ENCODE results near the gene ATAD3B.
"Not testable (repeated sequence)": the region's sequence is repeated elsewhere in the genome, so short reads cannot be mapped to it uniquely, and the experiment has no call there.

ATAD3B gene

DNA sequence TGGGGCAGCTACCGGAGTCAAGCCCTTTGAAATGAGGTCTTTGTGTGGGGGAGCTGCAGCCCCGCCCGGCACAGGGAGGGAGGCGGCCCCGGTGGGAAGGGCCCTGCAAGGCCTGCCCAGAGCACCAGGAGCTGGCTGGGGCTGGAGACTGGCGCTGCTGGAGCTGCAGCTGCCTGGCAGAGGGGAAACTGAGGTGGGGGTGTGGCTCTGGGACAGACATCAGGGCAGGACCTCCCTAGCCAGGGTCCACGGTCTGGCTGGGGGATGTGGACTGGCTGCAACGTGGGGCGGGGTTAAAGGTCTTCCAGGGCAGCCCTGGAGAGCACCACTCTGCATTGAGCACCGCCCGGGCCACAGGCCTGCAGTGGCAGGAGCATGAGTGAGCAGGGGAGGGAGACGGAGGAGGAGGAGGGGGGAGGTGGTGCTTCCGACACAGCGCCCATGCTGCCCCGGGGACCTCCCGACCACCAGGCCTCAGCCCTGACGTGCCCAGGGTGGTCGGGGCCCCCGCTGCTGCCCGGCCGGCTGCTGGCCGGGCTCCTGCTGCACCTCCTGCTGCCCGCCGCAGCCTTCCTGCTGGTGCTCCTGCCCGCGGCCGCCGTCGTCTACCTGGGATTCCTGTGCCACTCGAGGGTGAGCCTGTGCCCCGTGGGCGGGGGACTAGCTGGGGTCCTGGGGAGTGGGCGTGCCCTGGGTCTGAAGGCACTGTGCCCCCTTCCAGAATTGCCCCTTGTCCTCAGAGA is 45.6 kb upstream of the ATAD3B start:
- no peak for TF ChIP-seq CTCF (conservative IDR thresholded peaks at IDR 0.05; ENCODE audit: control insufficient read depth, insufficient read depth, low read depth, low read length)
- H3K4me3 ChIP-seq (ENCODE audit: control insufficient read depth, low read depth, low read length) = no peak overlapping the region
- no peak for DNase-seq (ENCODE audit: low read depth)

DNA sequence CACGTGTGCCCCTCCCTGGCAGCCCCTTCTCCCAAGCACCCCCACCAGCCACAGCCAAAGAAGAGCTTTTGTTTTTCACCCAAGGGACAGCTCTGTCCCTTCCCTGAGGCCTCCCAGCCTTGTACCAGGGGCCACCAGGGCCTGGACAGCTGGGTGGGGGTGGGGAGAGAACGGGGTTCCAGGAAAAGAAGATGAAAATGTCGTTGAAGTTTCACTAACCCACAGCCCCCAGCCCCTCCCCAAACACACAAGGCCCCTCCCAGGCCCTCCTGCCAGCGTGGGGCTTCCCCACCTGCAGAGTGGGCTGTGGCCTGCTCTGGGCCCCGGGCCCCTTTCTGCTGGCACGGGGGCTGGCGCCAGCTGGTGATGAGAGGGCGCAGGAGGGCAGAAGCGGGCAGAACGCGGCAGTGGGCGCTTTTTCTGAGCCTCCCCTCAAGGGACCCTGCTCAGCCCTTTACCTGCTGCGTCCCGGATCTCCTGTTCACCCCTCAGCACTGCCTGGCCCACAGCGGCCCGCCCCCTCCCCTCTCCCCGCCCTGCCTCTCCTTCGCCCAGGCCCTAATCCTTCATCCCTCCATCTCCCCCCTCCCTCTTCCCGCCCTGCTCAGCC is 45.0 kb upstream of the ATAD3B start:
- DNase-seq (ENCODE audit: low read depth) = no peak
- no peak overlapping the region for H3K4me3 ChIP-seq (ENCODE audit: control insufficient read depth, low read depth, low read length)
- TF ChIP-seq CTCF (conservative IDR thresholded peaks at IDR 0.05; ENCODE audit: control insufficient read depth, insufficient read depth, low read depth, low read length) = no peak

GRCh38 chr1:1427106-1427819 is 44.3 kb upstream of the ATAD3B start:
- TF ChIP-seq CTCF (conservative IDR thresholded peaks at IDR 0.05; ENCODE audit: control insufficient read depth, insufficient read depth, low read depth, low read length) = no peak
- H3K4me3 ChIP-seq (ENCODE audit: control insufficient read depth, low read depth, low read length) = no peak overlapping the region
- DNase-seq (ENCODE audit: low read depth) = no peak

GRCh38 chr1:1427820-1428148 is 43.8 kb upstream of the ATAD3B start:
- no peak for TF ChIP-seq CTCF (conservative IDR thresholded peaks at IDR 0.05; ENCODE audit: control insufficient read depth, insufficient read depth, low read depth, low read length)
- no peak overlapping the region for H3K4me3 ChIP-seq (ENCODE audit: control insufficient read depth, low read depth, low read length)
- no peak for DNase-seq (ENCODE audit: low read depth)

GRCh38 chr1:1428174-1428573 is 43.4 kb upstream of the ATAD3B start:
- H3K4me3 ChIP-seq (ENCODE audit: control insufficient read depth, low read depth, low read length) = no peak overlapping the region
- no peak for TF ChIP-seq CTCF (conservative IDR thresholded peaks at IDR 0.05; ENCODE audit: control insufficient read depth, insufficient read depth, low read depth, low read length)
- no peak for DNase-seq (ENCODE audit: low read depth)

DNA sequence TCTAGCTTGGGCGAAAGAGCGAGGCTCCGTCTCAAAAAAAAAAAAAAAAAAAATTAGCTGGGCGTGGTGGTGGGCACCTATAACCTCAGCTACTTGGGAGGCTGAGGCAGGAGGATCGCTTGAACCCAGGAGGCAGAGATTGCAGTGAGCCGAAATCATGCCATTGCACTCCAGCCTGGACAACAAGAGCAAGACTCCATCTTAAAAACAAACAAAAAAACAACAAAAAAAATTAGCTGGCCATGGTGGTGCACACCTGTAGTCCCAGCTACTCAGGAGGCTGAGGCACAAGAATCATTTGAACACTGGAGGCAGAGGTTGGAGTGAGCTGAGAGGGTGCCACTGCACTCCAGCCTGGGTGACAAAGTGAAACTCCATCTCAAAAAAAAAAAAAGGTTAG is 42.6 kb upstream of the ATAD3B start:
- DNase-seq (ENCODE audit: low read depth); H3K4me3 ChIP-seq (ENCODE audit: control insufficient read depth, low read depth, low read length): not testable (repeated sequence)

GRCh38 chr1:1429671-1430073 is 41.9 kb upstream of the ATAD3B start:
- H3K4me3 ChIP-seq (ENCODE audit: control insufficient read depth, low read depth, low read length) = no peak overlapping the region
- TF ChIP-seq CTCF (conservative IDR thresholded peaks at IDR 0.05; ENCODE audit: control insufficient read depth, insufficient read depth, low read depth, low read length) = no peak
- no peak for DNase-seq (ENCODE audit: low read depth)
